HG02973 (cell line): ENCODE measurements around the gene GAL3ST1.
"Not testable (repeated sequence)": the region's sequence is repeated elsewhere in the genome, so short reads cannot be mapped to it uniquely, and the experiment has no call there.

Experiments used
- ATAC-seq: cut with Tn5 transposase; IDR thresholded peaks from one replicate; pipeline ENCODE4 v1.9.1; 2021; ENCODE audit warnings: moderate library complexity; ENCODE audit not compliant: unreplicated experiment

Gene GAL3ST1

DNA sequence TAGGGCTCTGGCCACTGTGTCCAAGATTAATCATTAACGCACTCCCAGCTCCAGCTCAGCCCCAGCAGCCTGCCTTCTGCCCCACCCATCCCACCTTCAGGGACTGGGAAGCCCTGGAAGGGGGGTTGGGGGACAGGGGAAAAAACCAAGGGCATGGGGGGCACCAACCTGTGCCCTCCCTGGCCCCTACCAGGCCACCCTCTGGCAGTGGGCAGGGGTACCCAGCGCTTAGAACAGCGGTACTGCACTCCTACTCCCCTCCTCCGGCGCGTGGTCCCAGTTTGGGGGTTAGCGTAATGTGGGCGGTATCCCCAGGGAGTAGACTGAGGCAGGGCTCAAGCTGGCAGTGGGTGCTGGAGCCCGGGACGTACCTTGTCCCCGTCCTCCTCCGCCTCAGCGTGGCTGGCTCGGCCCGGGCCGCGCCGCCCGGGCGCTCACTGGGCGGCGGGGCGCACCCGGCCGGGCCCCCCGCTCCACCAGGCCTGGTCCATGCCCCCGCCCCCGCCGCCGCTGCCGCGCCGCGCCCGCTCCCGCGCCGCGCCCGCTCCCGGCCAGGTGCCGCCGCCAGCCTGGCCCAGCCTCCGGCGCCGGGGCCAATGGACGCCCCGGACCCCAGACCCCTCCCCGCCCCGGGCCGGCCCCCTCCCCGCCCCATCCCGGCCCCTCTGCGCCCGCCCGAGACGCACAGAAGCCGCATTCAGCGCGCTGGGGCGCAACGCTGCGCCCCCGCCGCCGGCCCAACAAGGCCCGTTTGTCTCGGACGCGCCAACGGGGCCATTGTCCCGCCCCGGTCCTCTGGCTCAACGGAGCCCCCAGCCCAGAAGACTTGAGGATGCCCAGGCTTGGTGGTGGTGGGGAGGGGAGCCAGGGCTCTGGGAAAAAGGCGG, at the start of gene GAL3ST1:
Gene GAL3ST1 (minus strand): TSS at position 571 of the 887 bp plus-strand sequence. CDS start 17,273 bp downstream, outside the sequence.
- no peak for ATAC-seq

DNA sequence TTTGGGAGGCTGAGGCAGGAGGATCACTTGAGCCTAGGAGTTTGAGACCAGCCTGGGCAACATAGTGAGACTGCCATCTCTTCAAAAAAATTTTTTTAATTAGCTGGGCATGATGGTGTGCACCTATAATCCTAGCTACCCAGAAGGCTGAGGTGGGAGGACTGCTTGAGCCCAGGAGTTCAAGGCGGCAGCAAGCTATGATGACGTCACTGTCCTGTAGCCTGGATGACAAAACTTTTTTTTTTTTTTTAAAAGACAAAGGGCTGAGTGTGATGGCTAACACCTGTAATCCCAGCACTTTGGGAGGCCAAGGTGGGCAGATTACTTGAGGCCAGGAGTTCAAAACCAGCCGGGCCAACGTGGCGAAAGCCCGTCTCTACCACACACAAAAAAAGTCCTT, 45.4 kb upstream of the GAL3ST1 start:
- not testable (repeated sequence) for ATAC-seq

- no peak for ATAC-seq
Measured at GRCh38 chr22:30617819-30618218, 43.4 kb upstream of the GAL3ST1 start.

GRCh38 chr22:30615543-30615954, 41.1 kb upstream of the GAL3ST1 start:
- ATAC-seq, result no peak

DNA sequence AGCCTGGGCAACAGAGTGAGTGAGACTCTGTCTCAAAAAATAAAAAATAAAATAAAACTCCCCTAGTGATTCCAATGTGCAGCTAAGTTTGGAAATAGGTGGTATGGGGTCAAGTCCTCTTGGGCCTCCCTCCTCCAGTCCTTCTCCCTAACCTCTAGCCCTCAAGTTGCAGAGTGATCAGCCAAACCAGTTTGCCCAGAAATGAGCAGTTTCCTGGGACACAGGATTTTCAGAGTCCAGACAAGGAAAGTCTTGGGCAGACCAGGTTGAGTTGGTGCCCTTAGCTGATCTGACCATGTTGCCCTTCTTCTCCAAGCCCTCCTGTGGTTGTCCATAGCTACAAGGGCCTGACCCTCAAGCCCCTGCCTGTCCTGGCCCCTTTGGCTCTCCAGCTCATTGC, 40.4 kb upstream of the GAL3ST1 start:
- no peak for ATAC-seq

- no peak for ATAC-seq
Measured at GRCh38 chr22:30614268-30614667, 39.8 kb upstream of the GAL3ST1 start.

DNA sequence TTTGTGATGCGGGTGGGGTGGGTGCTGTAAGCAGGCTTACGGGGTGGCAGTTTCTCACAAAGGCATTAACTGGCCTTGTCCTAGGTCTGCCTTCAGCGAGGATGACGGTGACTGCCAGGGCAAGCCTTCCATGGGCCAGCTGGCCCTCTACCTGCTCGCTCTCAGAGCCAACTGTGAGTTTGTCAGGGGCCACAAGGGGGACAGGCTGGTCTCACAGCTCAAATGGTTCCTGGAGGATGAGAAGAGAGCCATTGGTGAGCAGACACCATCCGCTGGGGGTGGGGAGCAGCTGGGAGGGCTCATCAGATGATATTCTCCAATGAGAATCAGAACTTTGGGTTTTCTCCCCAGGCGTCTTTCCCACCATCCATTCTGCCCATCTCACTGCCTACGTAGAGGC, 38.3 kb upstream of the GAL3ST1 start:
- no peak for ATAC-seq

DNA sequence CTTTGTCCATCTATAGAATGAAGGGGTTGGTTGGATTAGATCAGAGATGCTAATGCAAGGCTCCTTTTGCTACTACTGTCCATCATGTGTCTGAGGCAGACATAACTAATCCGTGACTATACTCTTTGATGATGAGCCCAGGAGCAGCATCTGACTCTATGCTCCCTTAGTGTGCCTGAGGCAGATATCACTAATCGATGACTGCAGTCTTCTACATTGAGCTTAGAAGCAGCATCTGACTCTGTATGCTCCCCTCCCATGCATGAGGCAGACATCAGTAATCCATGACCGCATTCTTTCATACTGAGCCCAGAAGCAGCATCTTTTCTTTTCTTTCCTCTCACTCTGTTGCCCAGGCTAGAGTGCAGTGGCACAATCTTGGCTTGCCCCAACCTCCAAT, 36.7 kb upstream of the GAL3ST1 start:
- ATAC-seq, result no peak

DNA sequence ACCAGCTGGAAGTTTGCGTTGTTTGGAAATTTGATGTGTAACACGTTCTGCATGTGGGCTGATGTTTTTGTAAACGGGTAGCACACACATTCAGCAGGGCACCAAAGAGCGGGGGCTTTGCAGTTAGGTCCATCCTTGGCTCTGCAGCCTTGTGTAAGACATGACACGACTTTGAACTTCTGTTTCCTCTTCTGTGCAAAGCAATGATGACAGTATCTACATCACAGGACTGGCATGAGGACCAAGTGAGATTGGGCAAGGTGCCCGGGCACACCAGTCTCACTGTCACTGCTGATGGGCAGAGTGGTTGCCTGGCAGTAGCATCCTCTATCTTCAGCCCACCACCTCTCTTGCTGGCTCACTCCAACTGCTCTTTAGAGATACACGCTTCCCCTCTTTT, 35.8 kb upstream of the GAL3ST1 start:
- ATAC-seq, result no peak

DNA sequence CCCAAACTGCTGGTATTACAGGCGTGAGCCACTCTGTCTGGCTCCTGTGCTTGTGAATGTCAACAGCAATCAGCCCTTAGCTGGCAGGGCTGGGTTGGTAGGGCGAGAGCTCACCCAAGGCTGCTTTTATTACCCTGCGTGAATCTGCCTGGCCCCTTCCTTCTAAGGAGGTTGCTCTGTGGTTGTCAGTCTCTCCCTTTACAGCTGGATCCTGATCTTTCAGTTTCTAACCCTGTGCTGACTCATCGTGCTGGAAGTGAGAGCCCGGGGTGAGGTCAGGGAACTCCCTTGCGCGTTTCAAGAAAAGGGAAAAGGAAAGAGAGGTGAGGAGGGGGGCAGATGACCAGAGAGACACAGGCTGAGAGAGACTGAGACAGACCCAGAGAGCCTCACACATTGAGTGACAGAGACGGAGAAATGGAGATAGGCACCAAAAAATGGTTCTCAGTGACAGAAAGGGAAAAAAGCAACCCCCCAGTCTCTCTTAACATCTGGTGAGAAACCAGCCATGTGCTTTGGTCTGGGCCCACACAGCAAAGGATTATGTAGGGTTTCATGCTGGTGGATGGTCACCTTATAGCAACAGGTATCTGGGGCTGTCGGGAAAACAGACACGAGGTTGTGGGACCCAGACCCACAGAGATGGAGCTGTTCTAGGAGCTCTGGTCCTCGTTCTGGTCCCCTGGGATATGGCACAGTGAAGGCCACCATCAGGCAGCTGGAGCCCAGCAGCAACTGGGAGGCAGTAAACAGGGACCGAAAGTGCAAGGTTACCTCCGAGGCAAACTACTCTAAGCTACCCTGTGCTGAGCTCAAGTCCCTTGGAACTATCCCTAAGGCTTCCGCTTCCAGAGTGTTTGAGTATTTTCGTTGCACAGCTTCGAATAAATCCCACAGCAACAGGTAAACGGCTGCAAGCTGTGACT, 35.1 kb upstream of the GAL3ST1 start:
- ATAC-seq, result no peak

GRCh38 chr22:30607939-30608338, 33.5 kb upstream of the GAL3ST1 start:
- no peak for ATAC-seq

DNA sequence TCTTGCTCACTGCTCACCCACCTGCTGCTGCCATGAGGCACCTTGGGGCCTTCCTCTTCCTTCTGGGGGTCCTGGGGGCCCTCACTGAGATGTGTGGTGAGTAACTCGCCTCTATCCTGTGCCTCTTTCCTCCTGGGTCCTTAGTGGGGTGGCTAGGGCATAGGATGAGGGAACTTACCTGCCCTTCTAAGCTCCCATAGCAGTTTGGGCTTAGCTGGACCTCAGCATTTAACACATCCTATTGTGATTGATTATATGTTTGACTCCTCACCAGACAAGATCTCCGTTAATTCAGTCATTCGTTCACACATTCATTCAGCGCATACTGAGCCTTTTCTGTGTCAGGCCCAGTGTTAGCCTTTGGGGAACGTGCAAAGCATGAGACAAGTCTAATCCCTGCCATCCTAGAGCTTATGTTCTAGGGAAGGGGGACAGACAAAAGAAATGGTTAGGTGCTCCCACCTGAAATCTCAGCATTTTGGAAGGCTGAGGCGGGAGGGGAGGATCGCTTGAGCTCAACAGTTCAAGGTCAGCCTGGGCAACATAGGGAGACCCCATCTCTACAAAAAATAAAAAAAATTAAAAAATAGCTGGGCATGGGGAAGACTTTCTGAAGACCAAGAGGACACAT, 33.0 kb upstream of the GAL3ST1 start:
- ATAC-seq, result no peak

- no peak for ATAC-seq
Measured at GRCh38 chr22:30606455-30607299, 32.2 kb upstream of the GAL3ST1 start, which contains the start of gene TCN2. TSS of gene TCN2 (plus strand) at chr22:30607174. CDS start at chr22:30607332, 158 bp downstream.

DNA sequence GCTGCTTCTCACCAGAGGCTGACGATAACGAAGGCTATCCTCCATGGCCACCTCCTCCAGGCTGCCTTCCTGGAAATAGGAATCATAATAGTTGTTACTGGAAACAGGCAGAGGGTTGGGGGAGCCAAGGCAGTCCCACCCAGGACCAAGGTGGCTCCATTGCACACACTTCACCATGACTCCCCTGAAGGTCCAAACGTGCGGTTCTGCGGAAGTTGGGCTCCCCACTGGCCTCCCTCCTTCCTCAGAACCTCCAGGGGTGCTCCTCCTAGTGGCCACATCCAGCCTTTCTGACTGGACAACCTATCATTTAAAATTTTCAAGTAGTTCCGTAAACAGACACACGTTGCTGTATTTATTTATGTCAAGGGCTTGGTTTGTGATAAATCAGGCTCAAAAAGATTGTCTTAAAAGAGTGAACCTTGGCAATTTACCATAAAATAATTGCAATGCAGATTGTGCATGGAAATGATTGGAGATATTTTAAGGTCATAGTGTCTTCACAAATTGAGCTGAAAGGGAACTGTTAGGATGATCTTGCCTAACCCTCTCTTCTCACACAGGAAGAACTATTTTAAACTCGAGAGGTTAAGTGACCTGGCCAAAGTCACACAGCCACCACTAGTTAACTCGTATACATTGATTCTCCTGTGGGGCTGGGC, 31.1 kb upstream of the GAL3ST1 start:
- ATAC-seq, result no peak

DNA sequence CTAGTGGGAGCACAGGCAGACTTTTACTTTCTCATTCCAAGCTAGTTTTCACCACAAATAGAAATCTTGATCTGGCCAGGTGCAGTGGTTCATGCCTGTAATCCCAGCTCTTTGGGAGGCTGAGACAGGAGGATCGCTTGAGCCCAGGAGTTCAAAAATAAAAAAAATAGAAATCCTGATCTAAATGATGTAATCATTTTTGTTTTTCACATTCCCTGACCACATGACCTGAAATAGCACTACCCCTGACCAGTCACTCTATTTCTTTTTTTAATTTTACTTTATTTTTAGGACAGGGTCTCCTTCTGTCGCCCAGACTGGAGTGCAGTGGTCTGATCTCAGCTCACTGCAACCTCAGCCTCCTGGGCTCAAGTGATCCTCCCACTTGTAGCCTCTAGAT, 30.3 kb upstream of the GAL3ST1 start:
- no peak for ATAC-seq

DNA sequence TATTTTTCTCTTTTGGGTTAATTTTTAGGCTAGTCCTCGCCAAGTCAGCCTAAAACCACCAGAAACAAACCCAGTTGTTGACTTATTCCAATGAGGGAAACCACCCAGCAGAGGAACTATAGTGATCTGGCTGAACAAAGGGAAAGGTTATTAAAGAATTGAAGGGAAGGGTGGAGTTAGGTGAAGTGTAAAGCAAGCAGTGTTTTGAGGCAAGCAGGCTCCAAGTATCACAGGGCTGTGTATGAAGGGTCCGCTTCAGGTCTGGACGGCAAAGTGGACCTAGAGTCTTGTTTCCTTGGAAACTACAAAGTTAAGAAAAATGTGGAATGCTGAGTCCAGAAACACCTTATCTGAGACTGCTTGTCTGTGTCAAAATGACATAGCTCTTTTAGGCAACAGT, 29.3 kb upstream of the GAL3ST1 start:
- no peak for ATAC-seq

DNA sequence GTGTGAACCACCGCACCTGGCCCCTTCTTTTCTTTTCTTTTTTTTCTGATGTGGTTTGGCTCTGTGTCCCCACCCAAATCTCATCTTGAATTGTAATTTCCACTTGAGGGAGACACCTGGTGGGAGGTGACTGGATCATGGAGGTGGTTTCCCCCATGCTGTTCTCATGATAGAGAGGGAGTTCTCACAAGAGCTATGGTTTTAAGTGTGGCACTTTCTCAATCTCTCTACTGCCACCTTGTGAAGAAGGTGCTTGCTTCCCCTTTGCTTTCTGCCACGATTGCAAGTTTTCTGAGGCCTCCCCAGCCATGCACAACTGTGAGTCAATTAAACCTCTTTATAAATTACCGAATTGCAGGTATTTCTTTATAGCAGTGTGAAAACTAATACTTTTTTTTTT, 27.6 kb upstream of the GAL3ST1 start:
- no peak for ATAC-seq

GRCh38 chr22:30601464-30601863, 27.0 kb upstream of the GAL3ST1 start:
- ATAC-seq, result no peak

- ATAC-seq, result no peak
Measured at GRCh38 chr22:30600921-30601320, 26.5 kb upstream of the GAL3ST1 start.

- no peak for ATAC-seq
Measured at GRCh38 chr22:30598986-30599385, 24.5 kb upstream of the GAL3ST1 start.
